Measurements from ENCODE around the gene PIK3R4. TPM values are rescaled to one million over a fixed set of nuclear protein-coding genes. Genes with fewer than 3 reads are reported as not detected.

The PIK3R4 gene
- polyA plus RNA-seq, 1 donor (not counting 4 experiments of a cell fraction or from before 2014, with no cell fraction given), result 49.2 TPM

DNA sequence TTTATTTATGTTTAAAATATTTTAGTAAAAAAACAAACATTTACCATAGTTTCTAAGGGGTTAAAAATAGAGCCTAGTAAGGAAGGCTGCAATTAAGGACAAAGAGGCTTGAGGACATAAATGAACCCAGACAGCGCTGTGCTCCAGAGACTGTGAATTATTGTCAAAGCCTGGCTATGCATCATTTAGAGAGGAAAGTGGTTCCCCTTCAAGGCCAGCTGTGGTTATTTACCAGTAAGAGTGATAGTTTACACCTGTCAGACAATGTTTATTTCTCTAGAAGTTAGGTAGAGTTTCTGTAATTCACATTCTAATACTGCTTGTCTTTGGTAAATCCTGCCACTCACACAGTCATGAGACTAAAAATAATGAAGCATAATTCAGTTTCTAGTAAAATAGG, 32.4 kb upstream of the PIK3R4 start:
- H3K27me3 ChIP-seq (ENCODE audit: control insufficient read depth, extremely low read depth, insufficient read depth, low read length), result no peaks in the 10 kb centered on the region
- H3K4me3 ChIP-seq (ENCODE audit: control insufficient read depth in 2 of 3, extremely low read depth in 1 of 3, insufficient read depth in 2 of 3, low read depth in 1 of 3, low read length in 3 of 3), result no peak overlapping the region
- DNase-seq (ENCODE audit: low read depth, low spot score), result no peak
- H3K27ac ChIP-seq (ENCODE audit: control insufficient read depth, insufficient read depth, low read length), result no peak overlapping the region
- no peak overlapping the region for H3K9ac ChIP-seq (ENCODE audit: control insufficient read depth, extremely low read depth, insufficient read depth, low read length)
- no peak overlapping the region for H2AFZ ChIP-seq (ENCODE audit: control insufficient read depth, low read length)
- no peak overlapping the region for H3K4me2 ChIP-seq (ENCODE audit: control insufficient read depth, extremely low read depth, insufficient read depth, low read depth, low read length)
- TF ChIP-seq, protein P1, sequence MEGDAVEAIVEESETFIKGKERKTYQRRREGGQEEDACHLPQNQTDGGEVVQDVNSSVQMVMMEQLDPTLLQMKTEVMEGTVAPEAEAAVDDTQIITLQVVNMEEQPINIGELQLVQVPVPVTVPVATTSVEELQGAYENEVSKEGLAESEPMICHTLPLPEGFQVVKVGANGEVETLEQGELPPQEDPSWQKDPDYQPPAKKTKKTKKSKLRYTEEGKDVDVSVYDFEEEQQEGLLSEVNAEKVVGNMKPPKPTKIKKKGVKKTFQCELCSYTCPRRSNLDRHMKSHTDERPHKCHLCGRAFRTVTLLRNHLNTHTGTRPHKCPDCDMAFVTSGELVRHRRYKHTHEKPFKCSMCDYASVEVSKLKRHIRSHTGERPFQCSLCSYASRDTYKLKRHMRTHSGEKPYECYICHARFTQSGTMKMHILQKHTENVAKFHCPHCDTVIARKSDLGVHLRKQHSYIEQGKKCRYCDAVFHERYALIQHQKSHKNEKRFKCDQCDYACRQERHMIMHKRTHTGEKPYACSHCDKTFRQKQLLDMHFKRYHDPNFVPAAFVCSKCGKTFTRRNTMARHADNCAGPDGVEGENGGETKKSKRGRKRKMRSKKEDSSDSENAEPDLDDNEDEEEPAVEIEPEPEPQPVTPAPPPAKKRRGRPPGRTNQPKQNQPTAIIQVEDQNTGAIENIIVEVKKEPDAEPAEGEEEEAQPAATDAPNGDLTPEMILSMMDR (optimal IDR thresholded peaks at IDR 0.05 in 1 of 3, IDR thresholded peaks at IDR 0.05 in 1 of 3, conservative IDR thresholded peaks at IDR 0.05 in 1 of 3; ENCODE audit: extremely low read depth in 1 of 3, insufficient read depth in 2 of 3, low read length in 3 of 3), result no peak
- no peak for TF ChIP-seq EZH2 (IDR thresholded peaks at IDR 0.05; ENCODE audit: low read length)
- H3K4me1 ChIP-seq (ENCODE audit: control insufficient read depth, extremely low read depth, insufficient read depth, low read length), result no peaks in the 10 kb centered on the region
- H3K9me1 ChIP-seq (ENCODE audit: control insufficient read depth, extremely low read depth, insufficient read depth, low read length), result no peaks in the 10 kb centered on the region
- no peak for FAIRE-seq
- H3K9me3 ChIP-seq (ENCODE audit: control insufficient read depth, low read depth, low read length), result no peaks in the 10 kb centered on the region
- no peaks in the 10 kb centered on the region for H3K36me3 ChIP-seq (ENCODE audit: control insufficient read depth in 2 of 2, extremely low read depth in 1 of 2, insufficient read depth in 2 of 2, low read length in 2 of 2)
- dilution Hi-C loops (cut with MboI; ENCODE audit: extremely low pct_ligation_motif_present, low sequenced_read_pairs), result no loop called here
- no peaks in the 10 kb centered on the region for H3K79me2 ChIP-seq (ENCODE audit: control insufficient read depth, insufficient read depth, low read length)
- H4K20me1 ChIP-seq (ENCODE audit: control insufficient read depth, extremely low read depth, insufficient read depth, low read length), result no peaks in the 10 kb centered on the region

GRCh38 chr3:130773366-130773765, 26.7 kb upstream of the PIK3R4 start:
- Histone ChIP-seq H3K27ac (ENCODE audit: control insufficient read depth, insufficient read depth, low read length) (no peak overlapping the region), H3K27me3 (ENCODE audit: control insufficient read depth, extremely low read depth, insufficient read depth, low read length) (no peaks in the 10 kb centered on the region), H3K4me2 (ENCODE audit: control insufficient read depth, extremely low read depth, insufficient read depth, low read depth, low read length) (no peak overlapping the region), H3K79me2 (ENCODE audit: control insufficient read depth, insufficient read depth, low read length) (no peaks in the 10 kb centered on the region), H3K36me3 (ENCODE audit: control insufficient read depth in 2 of 2, extremely low read depth in 1 of 2, insufficient read depth in 2 of 2, low read length in 2 of 2) (no peaks in the 10 kb centered on the region), H3K4me3 (ENCODE audit: control insufficient read depth in 2 of 3, extremely low read depth in 1 of 3, insufficient read depth in 2 of 3, low read depth in 1 of 3, low read length in 3 of 3) (no peak overlapping the region), H3K4me1 (ENCODE audit: control insufficient read depth, extremely low read depth, insufficient read depth, low read length) (peaks cover 3% of the 10 kb centered on the region), H3K9ac (ENCODE audit: control insufficient read depth, extremely low read depth, insufficient read depth, low read length) (no peak overlapping the region), H3K9me1 (ENCODE audit: control insufficient read depth, extremely low read depth, insufficient read depth, low read length) (no peaks in the 10 kb centered on the region), H2AFZ (ENCODE audit: control insufficient read depth, low read length) (no peak overlapping the region), H4K20me1 (ENCODE audit: control insufficient read depth, extremely low read depth, insufficient read depth, low read length) (no peaks in the 10 kb centered on the region), H3K9me3 (ENCODE audit: control insufficient read depth, low read depth, low read length) (no peaks in the 10 kb centered on the region)
- no peak for TF ChIP-seq EZH2 (IDR thresholded peaks at IDR 0.05; ENCODE audit: low read length)
- TF ChIP-seq, protein P1 (optimal IDR thresholded peaks at IDR 0.05 in 1 of 3, IDR thresholded peaks at IDR 0.05 in 1 of 3, conservative IDR thresholded peaks at IDR 0.05 in 1 of 3; ENCODE audit: extremely low read depth in 1 of 3, insufficient read depth in 2 of 3, low read length in 3 of 3), result no peak
- DNase-seq (ENCODE audit: low read depth, low spot score) (no peak), FAIRE-seq (no peak)
- dilution Hi-C loops (cut with MboI; ENCODE audit: extremely low pct_ligation_motif_present, low sequenced_read_pairs), result no loop called here
